Hematopoietic multipotent progenitor cell treated with erythropoietin and hydrocortisone succinate and interleukin-3 and kit ligand, for 4 days (in vitro differentiated cells): ENCODE results near the gene PNMA6F.
"Not testable (repeated sequence)": the region's sequence is repeated elsewhere in the genome, so short reads cannot be mapped to it uniquely, and the experiment has no call there.

Experiments
- DNase-seq: peaks from one replicate; pipeline ENCODE4 v3.0.0-alpha.2; 2015

PNMA6F gene

GRCh38 chrX:153301746-153302145 lies 19.8 kb downstream of the PNMA6F start:
- no peak for DNase-seq

- DNase-seq = no peak
These were observed 21.7 kb downstream of the PNMA6F start for GRCh38 chrX:153299855-153300254.

- DNase-seq = no peak
These were observed 24.2 kb downstream of the PNMA6F start for GRCh38 chrX:153297376-153297775.

- not testable (repeated sequence) for DNase-seq
These were observed 28.0 kb downstream of the PNMA6F start for GRCh38 chrX:153293485-153294071.

DNA sequence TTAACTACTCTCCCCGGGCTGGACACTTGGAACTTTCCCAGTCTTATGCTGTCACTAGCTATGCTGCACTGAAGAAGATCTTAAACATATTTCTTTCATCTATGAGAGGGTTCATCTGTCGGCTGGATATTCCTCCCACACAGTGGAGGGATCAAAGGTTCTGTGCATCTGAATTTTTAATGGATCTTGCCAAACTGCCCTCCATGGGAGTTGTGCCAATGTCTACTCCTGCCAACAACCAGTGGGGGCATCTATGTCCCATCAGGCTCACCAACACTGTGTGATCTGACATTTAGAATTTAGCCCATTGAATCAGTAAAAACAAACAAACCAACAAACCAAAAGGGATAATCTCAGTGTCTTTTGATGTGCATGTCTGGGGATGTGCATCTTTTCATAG lies 32.8 kb downstream of the PNMA6F start:
- DNase-seq = not testable (repeated sequence)

- not testable (repeated sequence) for DNase-seq
These were observed 35.9 kb downstream of the PNMA6F start for GRCh38 chrX:153285678-153286077.

DNA sequence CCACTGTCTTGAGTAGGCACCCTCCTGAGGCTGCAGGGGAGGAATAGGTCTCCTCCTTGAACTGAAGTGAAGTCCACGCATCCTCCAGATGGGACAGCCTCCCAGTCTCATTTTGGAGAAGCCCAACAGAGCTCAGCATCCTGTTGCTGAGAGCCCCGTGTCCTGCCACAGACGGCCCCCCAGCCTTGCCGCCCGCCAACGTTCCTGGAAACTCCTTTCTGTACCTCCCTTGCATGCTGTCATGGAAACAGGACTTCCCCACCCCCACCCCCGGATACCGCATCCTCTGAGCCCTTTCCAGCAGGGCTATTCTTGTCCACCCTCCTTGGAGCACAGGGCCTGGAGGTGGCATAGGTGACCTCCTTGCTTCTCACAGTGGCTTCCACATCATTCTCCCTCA lies 37.6 kb downstream of the PNMA6F start:
- DNase-seq = not testable (repeated sequence)

- not testable (repeated sequence) for DNase-seq
These were observed 39.8 kb downstream of the PNMA6F start for GRCh38 chrX:153281784-153282183.

GRCh38 chrX:153279304-153279703 lies 42.3 kb downstream of the PNMA6F start:
- not testable (repeated sequence) for DNase-seq

- DNase-seq = not testable (repeated sequence)
These were observed 45.5 kb downstream of the PNMA6F start for GRCh38 chrX:153276049-153276448.

DNA sequence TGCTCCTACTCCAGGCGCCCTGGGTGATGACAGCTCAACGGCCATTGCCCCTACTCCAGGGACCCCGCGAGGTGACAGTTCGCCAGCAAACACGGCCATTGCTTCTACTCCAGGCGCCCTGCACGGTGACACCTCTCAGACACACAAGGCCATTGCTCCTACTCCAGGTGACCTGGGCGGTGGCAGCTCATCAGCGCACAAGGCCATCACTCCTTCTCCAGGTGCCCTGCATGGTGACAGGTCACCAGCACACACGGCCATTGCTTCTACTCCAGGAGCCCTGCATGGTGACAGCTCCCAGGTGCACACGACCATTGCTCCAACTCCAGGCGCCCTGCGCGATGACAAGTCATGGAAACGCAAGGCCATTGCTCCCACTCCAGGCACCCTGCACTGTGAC lies 46.1 kb downstream of the PNMA6F start:
- DNase-seq = not testable (repeated sequence)

DNA sequence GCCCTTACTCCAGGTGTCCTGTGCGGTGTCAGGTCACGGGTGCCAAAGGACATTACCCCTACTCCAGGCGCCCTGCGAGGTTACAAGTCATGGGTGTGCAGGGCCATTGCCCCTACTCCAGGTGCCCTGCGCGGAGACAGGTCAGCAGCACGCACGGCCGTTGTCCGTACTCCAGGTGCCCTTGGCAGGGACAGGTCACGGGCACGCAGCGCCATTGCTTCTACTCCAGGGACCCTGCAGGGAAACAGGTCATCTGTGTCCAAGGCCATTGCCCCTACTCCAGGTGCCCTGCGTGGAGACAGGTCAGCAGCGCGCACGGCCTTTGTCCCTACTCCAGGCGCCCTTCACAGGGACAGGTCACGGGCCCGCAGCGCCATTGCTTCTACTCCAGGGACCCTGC lies 49.0 kb downstream of the PNMA6F start:
- not testable (repeated sequence) for DNase-seq

DNA sequence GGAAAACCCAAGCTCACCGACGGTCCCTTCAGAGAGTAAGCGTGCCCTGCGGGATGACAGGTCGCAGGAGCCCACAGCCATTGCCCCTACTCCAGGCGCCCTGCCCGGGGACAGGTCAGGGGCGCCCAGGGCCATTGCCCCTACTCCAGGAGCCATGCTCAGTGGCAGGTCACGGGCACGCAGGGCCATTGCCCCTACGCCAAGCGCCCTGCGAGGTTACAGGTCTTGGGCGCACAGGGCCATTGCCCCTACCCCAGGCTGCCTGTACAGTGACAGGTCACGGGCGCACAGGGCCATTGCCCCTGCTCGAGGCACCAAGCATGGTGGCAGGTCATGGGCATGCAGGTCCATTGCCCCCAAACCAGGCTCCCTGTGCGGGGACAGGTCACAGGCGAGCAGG lies 49.5 kb downstream of the PNMA6F start:
- not testable (repeated sequence) for DNase-seq
